SK-N-SH treated with all-trans-retinoic acid at 6 μM for 48 hours (cell line): ENCODE data around the gene SRGN.

Source experiments
- ARNTL ChIP-seq: fragments of 450-650 bp; formaldehyde crosslinking; IDR thresholded peaks from 2 replicates; pipeline ENCODE4 v1.5.0; 2020; ENCODE audit warnings: low read depth, mild to moderate bottlenecking, moderate library complexity, borderline replicate concordance
- ISL1 ChIP-seq: fragments of 250-450 bp; sonication (Bioruptor Pico); IDR thresholded peaks from 2 replicates; pipeline ENCODE4 v2.1.2; 2022; ENCODE audit warnings: mild to moderate bottlenecking, moderate library complexity
- SNAI2 ChIP-seq: fragments of 250-450 bp; sonication (Bioruptor Pico); IDR thresholded peaks from 2 replicates; pipeline ENCODE4 v1.5.0; 2020; ENCODE audit warnings: mild to moderate bottlenecking, moderate library complexity
- TOX ChIP-seq: fragments of 250-450 bp; sonication (Bioruptor Pico); IDR thresholded peaks from 2 replicates; pipeline ENCODE4 v1.8.0; 2021; ENCODE audit warnings: mild to moderate bottlenecking, moderate library complexity, borderline replicate concordance
- ZNF565 ChIP-seq: fragments of 450-650 bp; formaldehyde crosslinking; conservative IDR thresholded peaks from 2 replicates; pipeline ENCODE4 v1.5.0; 2020; ENCODE audit warnings: low read depth, mild to moderate bottlenecking, moderate library complexity
- ZNF70 ChIP-seq: fragments of 450-650 bp; formaldehyde crosslinking; IDR thresholded peaks from 2 replicates; pipeline ENCODE4 v1.5.0; 2020; ENCODE audit warnings: mild to moderate bottlenecking, moderate library complexity
- ZNF8 ChIP-seq: fragments of 450-650 bp; formaldehyde crosslinking; IDR thresholded peaks from 2 replicates; pipeline ENCODE4 v1.5.0; 2020; ENCODE audit warnings: mild to moderate bottlenecking, moderate library complexity
- TF ChIP-seq, protein P1 (sequence below): fragments of 250-450 bp; sonication (Bioruptor Pico); IDR thresholded peaks from 2 replicates; pipeline ENCODE4 v1.5.0; 2020; ENCODE audit warnings: mild to moderate bottlenecking, moderate library complexity
- TF ChIP-seq, protein P2 (sequence below): fragments of 250-450 bp; sonication (Bioruptor Pico); IDR thresholded peaks from 2 replicates; pipeline ENCODE4 v1.8.0; 2020; ENCODE audit warnings: mild to moderate bottlenecking, moderate library complexity, borderline replicate concordance
- TF ChIP-seq, protein P3 (sequence below): fragments of 250-450 bp; sonication (Bioruptor Pico); IDR thresholded peaks from 2 replicates; pipeline ENCODE4 v1.8.0; 2021; ENCODE audit warnings: low read depth, mild to moderate bottlenecking, moderate library complexity, borderline replicate concordance

DNA sequence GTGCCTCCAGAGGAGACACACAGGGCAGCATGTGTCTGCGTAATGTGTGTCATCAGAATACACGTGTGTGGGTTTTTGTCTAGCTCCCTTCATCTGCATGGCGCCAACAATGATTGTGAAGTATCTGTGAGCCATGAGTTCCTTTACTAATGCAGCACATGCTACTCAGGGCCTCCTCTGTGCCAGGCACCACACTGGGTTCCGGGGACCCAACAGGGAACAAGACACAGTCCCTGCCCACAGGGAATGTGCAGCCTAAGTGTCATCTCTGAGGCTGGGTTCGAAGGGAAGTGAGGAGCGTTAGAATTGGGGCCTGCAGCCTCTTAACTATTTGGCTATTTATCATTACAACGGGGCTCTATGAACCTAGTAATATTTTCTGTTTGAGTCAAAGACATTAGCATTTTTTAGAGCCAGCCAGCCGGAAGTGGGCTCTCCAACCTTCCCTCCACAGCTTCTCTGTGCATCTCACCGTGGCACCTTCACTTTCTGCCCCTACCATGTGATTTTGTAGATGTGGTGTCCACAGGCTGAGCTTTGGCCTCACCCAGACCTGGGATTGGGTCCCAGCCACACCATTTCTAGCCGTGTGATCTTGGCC lies 43.9 kb upstream of the SRGN start:
- TF ChIP-seq ISL1 (CRISPR knock-in tag) (no peak), ZNF565 (CRISPR knock-in tag) (no peak), ZNF70 (CRISPR knock-in tag) (no peak), ZNF8 (CRISPR knock-in tag) (no peak), TOX (CRISPR knock-in tag) (no peak), SNAI2 (no peak), ARNTL (CRISPR knock-in tag) (no peak)
- TF ChIP-seq, protein P1, sequence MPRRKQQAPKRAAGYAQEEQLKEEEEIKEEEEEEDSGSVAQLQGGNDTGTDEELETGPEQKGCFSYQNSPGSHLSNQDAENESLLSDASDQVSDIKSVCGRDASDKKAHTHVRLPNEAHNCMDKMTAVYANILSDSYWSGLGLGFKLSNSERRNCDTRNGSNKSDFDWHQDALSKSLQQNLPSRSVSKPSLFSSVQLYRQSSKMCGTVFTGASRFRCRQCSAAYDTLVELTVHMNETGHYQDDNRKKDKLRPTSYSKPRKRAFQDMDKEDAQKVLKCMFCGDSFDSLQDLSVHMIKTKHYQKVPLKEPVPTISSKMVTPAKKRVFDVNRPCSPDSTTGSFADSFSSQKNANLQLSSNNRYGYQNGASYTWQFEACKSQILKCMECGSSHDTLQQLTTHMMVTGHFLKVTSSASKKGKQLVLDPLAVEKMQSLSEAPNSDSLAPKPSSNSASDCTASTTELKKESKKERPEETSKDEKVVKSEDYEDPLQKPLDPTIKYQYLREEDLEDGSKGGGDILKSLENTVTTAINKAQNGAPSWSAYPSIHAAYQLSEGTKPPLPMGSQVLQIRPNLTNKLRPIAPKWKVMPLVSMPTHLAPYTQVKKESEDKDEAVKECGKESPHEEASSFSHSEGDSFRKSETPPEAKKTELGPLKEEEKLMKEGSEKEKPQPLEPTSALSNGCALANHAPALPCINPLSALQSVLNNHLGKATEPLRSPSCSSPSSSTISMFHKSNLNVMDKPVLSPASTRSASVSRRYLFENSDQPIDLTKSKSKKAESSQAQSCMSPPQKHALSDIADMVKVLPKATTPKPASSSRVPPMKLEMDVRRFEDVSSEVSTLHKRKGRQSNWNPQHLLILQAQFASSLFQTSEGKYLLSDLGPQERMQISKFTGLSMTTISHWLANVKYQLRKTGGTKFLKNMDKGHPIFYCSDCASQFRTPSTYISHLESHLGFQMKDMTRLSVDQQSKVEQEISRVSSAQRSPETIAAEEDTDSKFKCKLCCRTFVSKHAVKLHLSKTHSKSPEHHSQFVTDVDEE (CRISPR knock-in tag) = no peak
- TF ChIP-seq, protein P2, sequence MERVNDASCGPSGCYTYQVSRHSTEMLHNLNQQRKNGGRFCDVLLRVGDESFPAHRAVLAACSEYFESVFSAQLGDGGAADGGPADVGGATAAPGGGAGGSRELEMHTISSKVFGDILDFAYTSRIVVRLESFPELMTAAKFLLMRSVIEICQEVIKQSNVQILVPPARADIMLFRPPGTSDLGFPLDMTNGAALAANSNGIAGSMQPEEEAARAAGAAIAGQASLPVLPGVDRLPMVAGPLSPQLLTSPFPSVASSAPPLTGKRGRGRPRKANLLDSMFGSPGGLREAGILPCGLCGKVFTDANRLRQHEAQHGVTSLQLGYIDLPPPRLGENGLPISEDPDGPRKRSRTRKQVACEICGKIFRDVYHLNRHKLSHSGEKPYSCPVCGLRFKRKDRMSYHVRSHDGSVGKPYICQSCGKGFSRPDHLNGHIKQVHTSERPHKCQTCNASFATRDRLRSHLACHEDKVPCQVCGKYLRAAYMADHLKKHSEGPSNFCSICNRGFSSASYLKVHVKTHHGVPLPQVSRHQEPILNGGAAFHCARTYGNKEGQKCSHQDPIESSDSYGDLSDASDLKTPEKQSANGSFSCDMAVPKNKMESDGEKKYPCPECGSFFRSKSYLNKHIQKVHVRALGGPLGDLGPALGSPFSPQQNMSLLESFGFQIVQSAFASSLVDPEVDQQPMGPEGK (CRISPR knock-in tag) = no peak
- TF ChIP-seq, protein P3, sequence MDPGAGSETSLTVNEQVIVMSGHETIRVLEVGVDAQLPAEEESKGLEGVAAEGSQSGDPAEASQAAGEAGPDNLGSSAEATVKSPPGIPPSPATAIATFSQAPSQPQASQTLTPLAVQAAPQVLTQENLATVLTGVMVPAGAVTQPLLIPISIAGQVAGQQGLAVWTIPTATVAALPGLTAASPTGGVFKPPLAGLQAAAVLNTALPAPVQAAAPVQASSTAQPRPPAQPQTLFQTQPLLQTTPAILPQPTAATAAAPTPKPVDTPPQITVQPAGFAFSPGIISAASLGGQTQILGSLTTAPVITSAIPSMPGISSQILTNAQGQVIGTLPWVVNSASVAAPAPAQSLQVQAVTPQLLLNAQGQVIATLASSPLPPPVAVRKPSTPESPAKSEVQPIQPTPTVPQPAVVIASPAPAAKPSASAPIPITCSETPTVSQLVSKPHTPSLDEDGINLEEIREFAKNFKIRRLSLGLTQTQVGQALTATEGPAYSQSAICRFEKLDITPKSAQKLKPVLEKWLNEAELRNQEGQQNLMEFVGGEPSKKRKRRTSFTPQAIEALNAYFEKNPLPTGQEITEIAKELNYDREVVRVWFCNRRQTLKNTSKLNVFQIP (CRISPR knock-in tag) = no peak
